Stimulated activated CD8-positive, alpha-beta memory T cell treated with anti-CD3 and anti-CD28 coated beads, Interleukin-2, amount 100 ng/mL, for 1 hour (primary cell): ENCODE data around the gene TMEM183A.
A peak's percentile ranks its signal among the peaks of the same experiment; 100 is the strongest.

ENCODE experiments used
- DNase-seq, 2 donors: peaks; one replicate each; pipeline ENCODE4 v3.0.0-alpha.2; 2020; ENCODE audit warnings: low read depth in 2 of 2

The TMEM183A gene

GRCh38 chr1:203028784-203029553 lies 21.8 kb downstream of the TMEM183A start:
- DNase-seq: no peak

- DNase-seq: no peak
Observed at GRCh38 chr1:203031467-203031866, 24.3 kb downstream of the TMEM183A start.

GRCh38 chr1:203033287-203033686 lies 26.1 kb downstream of the TMEM183A start:
- DNase-seq: no peak

- no peak for DNase-seq
Observed at GRCh38 chr1:203033917-203034316, 26.7 kb downstream of the TMEM183A start.

GRCh38 chr1:203034422-203035110 lies 27.4 kb downstream of the TMEM183A start:
- no peak for DNase-seq

- DNase-seq: no peak
Observed at GRCh38 chr1:203035111-203036000, 28.2 kb downstream of the TMEM183A start.

GRCh38 chr1:203036135-203036534 lies 29.0 kb downstream of the TMEM183A start:
- DNase-seq: no peak

- no peak for DNase-seq
Observed at GRCh38 chr1:203036537-203036936, 29.4 kb downstream of the TMEM183A start.

- DNase-seq: no peak
Observed at GRCh38 chr1:203037509-203038190, 30.5 kb downstream of the TMEM183A start.

- no peak for DNase-seq
Observed at GRCh38 chr1:203038217-203038741, 31.1 kb downstream of the TMEM183A start.

- peak; percentile 20 to 33 for DNase-seq
Observed at GRCh38 chr1:203038891-203039608, 31.9 kb downstream of the TMEM183A start.

- DNase-seq: no peak
Observed at GRCh38 chr1:203039609-203040512, 32.7 kb downstream of the TMEM183A start.

GRCh38 chr1:203040513-203041275 lies 33.5 kb downstream of the TMEM183A start:
- no peak for DNase-seq

- no peak for DNase-seq
Observed at GRCh38 chr1:203041351-203041932, 34.3 kb downstream of the TMEM183A start.

GRCh38 chr1:203043830-203044545 lies 36.8 kb downstream of the TMEM183A start:
- no peak for DNase-seq

GRCh38 chr1:203044546-203045250 lies 37.5 kb downstream of the TMEM183A start:
- DNase-seq: no peak

- DNase-seq: no peak
Observed at GRCh38 chr1:203045336-203045735, 38.2 kb downstream of the TMEM183A start.
